AG04450 (cell line): ENCODE measurements around the gene CCDC63. TPM values are rescaled to one million over a fixed set of nuclear protein-coding genes. Genes with fewer than 3 reads are reported as not detected.

Source experiments
- CTCF ChIA-PET: fragments of 300-600, 350-600 bp; formaldehyde crosslinking; extraction: SDS; loops from one replicate; lab custom pipeline; 2022; ENCODE audit warnings: antibody characterized with exemption, inconsistent platforms; lab: Charles Lee
- POLR2A ChIA-PET: fragments of 350-600 bp; formaldehyde crosslinking; extraction: SDS; loops from one replicate; lab custom pipeline; 2021; ENCODE audit warnings: antibody characterized with exemption, inconsistent platforms; lab: Yijun Ruan, JAX
- DNase-seq: peaks from one replicate; pipeline ENCODE4 v3.0.0-alpha.2; 2011; ENCODE audit warnings: low read depth, low spot score
- H3K27ac ChIP-seq: one replicate; pipeline ENCODE4 v1.5.1; 2012; ENCODE audit warnings: low read depth, low read length, control low read depth
- H3K27me3 ChIP-seq: one replicate; pipeline ENCODE4 v1.6.0; 2012; ENCODE audit warnings: low read length; ENCODE audit not compliant: control insufficient read depth, insufficient read depth
- H3K4me3 ChIP-seq: 2 replicates; pipeline ENCODE4 v1.5.1; 2011; ENCODE audit warnings: mild to moderate bottlenecking, low read depth, low read length, control low read depth
- H3K9me3 ChIP-seq: 2 replicates; pipeline ENCODE4 v1.5.1; 2012; ENCODE audit warnings: low read length; ENCODE audit not compliant: control insufficient read depth, insufficient read depth
- polyA plus RNA-seq: library from polyadenylated mRNA; depleted of rRNA; stranded (reverse); fragments of >200 nt; gene quantifications from 2 replicates; pipeline ENCODE4 v1.2.3, GENCODE V29; 2011
- TF ChIP-seq, protein P1 (sequence below): IDR thresholded peaks from 2 replicates; pipeline ENCODE4 v1.5.1; 2011; ENCODE audit warnings: low read depth, low read length, control low read depth, inconsistent platforms

The CCDC63 gene
- polyA plus RNA-seq, 1 experiment = not detected

DNA sequence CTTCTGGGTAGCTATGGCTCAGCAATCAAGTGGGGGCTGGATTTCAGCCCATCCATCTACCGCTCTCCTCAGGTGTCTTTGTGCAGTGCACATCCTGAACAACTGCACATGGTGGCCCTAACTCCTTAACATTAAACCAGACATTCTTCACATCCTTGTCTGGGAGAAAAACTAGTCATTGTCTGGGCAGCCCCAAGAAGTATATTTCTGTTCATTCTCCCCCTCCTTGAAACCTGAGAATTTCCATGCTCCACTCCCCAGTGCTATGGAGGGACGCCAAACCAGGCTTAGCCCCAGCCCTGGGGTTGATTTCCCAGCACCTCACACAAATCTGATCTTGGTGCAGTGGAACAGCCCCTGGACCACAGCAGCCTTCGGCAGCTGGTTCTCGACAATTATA is 60.2 kb downstream of the CCDC63 start:
- Histone ChIP-seq H3K27ac (no peak overlapping the region), H3K27me3 (no peaks in the 10 kb centered on the region), H3K9me3 (no peaks in the 10 kb centered on the region), H3K4me3 (no peak overlapping the region)
- DNase-seq = no peak
- ChIA-PET CTCF (no interaction called here), POLR2A (no interaction called here)
- TF ChIP-seq, protein P1, sequence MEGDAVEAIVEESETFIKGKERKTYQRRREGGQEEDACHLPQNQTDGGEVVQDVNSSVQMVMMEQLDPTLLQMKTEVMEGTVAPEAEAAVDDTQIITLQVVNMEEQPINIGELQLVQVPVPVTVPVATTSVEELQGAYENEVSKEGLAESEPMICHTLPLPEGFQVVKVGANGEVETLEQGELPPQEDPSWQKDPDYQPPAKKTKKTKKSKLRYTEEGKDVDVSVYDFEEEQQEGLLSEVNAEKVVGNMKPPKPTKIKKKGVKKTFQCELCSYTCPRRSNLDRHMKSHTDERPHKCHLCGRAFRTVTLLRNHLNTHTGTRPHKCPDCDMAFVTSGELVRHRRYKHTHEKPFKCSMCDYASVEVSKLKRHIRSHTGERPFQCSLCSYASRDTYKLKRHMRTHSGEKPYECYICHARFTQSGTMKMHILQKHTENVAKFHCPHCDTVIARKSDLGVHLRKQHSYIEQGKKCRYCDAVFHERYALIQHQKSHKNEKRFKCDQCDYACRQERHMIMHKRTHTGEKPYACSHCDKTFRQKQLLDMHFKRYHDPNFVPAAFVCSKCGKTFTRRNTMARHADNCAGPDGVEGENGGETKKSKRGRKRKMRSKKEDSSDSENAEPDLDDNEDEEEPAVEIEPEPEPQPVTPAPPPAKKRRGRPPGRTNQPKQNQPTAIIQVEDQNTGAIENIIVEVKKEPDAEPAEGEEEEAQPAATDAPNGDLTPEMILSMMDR = no peak

DNA sequence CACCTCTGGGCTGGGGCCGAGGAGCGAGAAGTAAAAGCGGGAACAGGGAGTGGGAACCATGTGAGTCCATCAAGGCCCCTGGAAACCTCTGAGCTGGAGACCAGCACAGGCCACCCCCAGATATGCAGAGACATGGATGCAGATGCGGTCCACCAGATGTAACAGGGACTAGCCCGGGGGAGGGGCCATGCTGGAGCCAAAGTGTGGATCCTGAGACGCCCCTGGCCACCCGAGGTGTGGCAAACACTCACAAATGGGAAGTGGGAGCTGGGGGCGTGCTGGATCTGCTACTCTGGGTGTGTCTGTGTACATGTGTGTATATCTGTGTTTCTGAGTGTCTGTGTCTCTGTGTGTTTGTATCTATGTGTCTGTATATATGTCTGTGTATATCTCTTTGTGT is 60.8 kb downstream of the CCDC63 start:
- ChIA-PET CTCF (no interaction called here), POLR2A (no interaction called here)
- no peak overlapping the region for H3K27ac ChIP-seq
- TF ChIP-seq, protein P1 = no peak
- no peak for DNase-seq
- H3K9me3 ChIP-seq = no peaks in the 10 kb centered on the region
- H3K27me3 ChIP-seq = no peaks in the 10 kb centered on the region
- H3K4me3 ChIP-seq = no peak overlapping the region

DNA sequence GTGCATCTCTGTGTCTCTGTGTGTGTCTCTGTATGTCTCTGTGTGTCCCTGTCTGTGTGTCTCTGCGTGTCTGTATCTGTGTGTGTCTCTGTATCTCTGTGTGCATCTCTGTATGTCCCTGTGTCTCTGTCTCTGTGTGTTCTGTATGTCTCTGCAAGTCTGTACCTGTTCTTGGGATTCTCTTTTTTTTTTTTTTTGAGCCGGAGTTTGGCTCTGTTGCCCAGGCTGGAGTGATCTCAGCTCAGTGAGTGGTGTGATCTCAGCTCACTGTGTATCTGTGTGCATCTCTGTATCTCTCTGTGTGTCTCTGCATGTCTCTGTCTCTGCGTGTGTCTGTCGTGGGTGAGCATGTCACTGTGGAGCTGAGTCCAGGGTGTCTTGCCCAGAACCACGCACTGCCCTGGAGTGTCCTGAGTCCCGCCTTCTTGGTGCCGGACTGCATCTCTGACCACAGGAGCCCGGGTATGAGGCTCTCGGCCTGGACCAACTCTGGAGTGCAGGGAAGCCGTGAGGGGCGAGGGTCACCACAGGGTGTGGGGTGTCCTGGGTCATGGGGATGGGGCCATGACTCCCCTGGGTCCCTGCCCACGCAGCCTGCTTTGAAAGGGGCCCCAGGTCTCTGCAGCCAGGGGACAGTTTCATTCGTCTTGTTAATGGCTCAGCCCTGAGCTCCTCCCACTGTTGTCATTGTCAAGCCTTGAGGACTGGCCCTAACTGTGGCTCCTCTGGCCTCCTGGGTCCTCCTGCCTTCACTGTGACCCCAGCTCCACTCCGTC is 61.8 kb downstream of the CCDC63 start:
- Histone ChIP-seq H3K4me3 (no peak overlapping the region), H3K9me3 (no peaks in the 10 kb centered on the region), H3K27ac (no peak overlapping the region), H3K27me3 (no peaks in the 10 kb centered on the region)
- ChIA-PET POLR2A (no interaction called here), CTCF (no interaction called here)
- DNase-seq = no peak
- TF ChIP-seq, protein P1 = no peak

DNA sequence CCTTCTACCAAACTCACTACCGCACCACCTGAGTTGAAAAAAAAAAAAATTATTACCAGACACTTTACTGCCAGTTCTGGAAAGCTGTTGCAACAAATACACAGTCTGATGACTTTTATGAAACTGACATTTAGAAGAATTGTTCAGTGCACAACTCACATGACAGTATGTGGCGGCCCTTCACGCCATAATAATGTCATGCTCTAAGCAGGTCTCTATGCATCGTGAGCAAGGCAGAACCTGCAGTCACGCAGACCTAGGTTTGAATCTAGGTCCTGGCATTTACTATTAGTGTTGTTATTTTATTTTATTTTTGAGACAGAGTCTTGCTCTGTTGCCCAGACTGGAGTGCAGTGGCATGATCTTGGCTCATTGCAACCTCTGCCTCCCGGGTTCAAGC is 65.5 kb downstream of the CCDC63 start:
- Histone ChIP-seq H3K27ac (no peak overlapping the region), H3K4me3 (no peak overlapping the region), H3K27me3 (no peaks in the 10 kb centered on the region), H3K9me3 (no peaks in the 10 kb centered on the region)
- POLR2A ChIA-PET = no interaction called here
- no peak for DNase-seq
- CTCF ChIA-PET = no interaction called here
- TF ChIP-seq, protein P1 = no peak

DNA sequence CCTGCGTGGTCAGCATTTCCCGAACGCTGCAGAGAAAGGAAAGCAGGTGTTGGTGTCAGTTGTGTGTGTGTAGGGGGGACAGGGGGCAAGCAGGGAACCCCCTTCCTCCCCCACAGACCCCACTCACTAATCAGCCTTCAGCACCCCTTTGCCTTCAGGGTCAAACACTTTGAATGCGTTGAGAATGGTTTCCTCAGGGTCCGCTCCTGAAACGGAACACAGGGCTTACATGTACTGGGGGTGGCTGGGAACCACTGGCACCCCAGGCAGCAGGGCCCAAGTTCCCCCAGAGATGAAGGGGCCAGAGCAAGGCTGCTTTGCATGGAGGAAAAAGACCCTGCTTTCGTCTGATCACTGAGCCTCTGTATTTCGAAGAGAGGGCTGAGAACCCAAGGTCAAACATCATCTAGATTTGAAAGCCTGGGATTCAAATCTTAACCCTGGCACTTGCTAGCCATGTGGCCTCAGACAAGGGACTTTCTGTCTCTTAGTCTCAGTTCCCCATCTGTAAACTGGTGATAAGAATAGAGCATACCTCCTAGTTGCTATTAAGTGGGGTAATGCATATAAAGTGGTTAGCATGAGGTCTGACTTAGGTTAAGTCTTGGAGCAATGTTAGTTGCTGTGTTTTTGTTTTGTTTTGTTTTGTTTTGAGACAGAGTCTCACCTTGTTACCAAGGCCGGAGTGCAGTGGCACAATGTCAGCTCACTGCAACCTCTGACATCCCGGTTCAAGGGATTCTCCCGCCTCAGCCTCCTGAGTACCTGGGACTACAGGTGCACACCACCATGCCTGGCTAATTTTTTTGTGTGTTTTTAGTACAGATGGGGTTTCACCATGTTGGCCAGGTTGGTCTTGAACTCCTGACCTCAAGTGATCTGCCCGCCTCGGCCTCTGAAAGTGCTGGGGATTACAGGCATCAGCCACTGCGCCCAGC is 66.6 kb downstream of the CCDC63 start:
- no peaks in the 10 kb centered on the region for H3K27me3 ChIP-seq
- H3K4me3 ChIP-seq = no peak overlapping the region
- TF ChIP-seq, protein P1 = no peak
- CTCF ChIA-PET = no interaction called here
- DNase-seq = no peak
- H3K9me3 ChIP-seq = no peaks in the 10 kb centered on the region
- POLR2A ChIA-PET = no interaction called here
- H3K27ac ChIP-seq = no peak overlapping the region
